ENCODE results near the gene S100A5.

Gene S100A5

DNA sequence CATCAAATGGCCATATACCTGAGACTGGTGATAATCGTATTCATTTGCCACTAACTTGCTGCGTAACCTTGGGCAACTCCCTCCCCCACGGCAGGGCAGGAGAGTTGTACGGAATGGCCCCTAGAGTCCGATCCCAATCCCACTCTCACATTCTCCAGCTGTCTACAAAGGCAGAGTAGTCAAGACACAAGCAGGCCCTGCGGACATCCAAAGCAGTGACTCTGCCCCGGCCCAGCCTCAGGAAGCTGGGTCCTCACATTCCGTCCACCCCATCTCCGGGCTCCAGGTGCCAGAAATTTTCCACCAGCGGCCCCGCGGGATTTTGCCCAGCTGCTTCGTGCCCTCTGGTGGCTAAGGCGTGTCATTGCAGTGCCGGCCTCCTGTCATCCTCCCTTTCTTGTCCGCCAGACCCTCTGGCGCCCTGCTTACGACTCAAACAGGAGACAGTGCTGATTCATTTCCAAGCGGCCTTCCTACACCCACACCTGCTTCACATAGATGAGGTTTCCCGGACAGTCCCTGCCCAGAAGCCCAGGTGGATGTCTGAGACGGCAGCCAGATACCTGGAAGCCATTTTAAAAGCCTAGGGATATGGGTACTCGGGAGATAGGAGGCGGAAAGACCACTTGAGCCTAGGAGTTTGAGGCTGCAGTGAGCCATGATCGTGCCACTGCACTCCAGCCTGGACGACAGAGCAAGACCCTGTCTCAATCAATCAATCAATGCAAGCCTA is 27.8 kb upstream of the S100A5 start:
- in situ Hi-C loops (cut with MboI; ENCODE audit: low sequenced_read_pairs), result loop anchor here (5.0 to 10.0 kb wide), 2 partner anchors 36 to 54 kb away; no protein-coding TSS in a partner anchor

GRCh38 chr1:153567621-153568366 is 27.1 kb upstream of the S100A5 start:
- in situ Hi-C loops (cut with MboI; ENCODE audit: low sequenced_read_pairs), result loop anchor here (5.0 to 10.0 kb wide), 2 partner anchors 35 to 53 kb away; no protein-coding TSS in a partner anchor

DNA sequence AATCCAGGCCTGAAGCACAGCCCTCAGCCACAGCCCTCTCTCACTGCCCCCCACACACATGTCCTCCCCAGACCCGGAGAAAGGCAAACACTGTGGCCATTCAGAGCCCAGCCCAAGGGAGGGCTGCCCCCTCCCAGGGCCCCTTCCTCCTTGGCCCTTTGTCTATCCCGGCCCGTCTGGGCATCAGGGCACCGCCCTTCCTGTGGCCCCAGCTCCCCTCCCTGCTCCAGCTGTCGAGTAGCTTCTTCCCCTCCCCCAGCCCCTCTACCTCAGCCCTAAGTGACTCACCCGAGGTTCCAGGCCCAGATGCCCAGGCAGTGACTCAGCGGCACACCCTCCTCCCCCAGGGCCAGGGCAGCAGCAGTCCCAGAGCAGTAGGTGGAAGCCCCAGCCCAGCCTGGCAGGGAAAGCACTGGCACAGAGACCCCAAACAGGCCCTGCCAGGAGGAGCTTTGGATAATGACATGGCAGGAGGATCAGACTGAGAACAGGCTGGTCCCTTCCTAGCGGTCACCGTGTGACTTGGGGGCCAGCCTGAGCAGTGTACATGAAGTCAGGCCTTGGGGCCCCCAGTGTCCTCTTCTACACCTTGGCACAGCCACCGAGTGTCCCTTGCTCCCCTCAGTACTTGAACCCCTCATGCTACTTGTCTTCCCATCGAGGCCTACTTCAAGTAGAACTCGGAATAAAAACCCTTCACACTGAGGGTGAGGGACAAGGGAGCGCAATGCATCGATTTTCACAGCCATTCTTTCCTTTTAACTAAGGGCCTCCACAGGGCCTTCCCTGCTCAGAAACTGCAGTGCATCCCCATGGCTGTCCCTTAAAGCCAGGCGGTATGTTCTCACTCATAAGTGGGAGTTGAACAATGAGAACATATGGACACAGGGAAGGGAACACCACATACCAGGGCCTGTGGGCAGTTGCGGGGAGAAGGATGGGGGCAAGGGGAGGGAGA is 26.0 kb upstream of the S100A5 start:
- in situ Hi-C loops (cut with MboI; ENCODE audit: low sequenced_read_pairs), result loop anchor here (5.0 to 10.0 kb wide), 2 partner anchors 34 to 52 kb away; no protein-coding TSS in a partner anchor

DNA sequence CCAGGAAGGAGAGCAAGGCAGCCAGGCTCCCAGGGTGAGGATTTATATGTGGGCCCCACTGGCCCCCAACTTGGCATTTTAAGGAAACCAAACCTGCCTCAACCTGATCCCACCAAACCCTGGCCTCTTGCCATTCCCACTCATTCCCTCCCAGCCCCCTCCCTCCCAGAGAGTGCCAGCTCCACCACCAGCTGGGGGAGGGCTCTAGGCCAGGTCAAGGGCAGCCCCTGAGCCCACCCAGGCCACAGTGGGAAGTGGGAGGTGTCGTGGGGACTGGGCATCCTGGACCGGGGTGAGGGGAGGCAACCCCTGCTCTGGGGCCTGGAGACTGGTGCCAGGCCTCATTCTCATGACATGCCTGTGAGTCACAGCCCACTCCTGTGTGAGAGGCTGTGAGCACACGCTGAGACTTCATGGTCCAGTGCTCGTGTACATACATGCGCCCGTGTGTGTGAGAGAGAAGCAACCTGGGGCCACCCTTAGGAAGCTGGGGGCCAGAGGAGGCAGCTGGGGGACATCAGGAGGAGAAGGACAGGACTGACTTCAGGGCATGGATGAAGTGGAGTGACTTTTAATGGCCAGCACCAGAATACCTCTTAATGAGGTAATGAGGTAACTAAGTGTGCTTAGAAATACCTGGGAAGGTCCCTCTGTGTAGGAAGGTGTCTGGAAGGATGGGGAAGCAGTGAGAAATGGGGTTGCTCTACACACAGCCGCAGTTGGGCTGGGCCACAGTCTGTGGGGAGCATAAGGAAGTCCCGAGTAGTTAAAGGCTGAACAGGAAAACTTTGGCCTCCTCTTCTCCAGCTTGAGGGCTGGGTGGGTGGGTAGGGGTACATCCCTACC is 25.0 kb upstream of the S100A5 start, which contains the start of gene S100A2:
Gene S100A2, minus strand, starts transcription at position 316 of the 846 bp plus-strand sequence. CDS start 1,967 bp downstream, outside the sequence.
- in situ Hi-C loops (cut with MboI; ENCODE audit: low sequenced_read_pairs), result loop anchor here (5.0 to 10.0 kb wide), 2 partner anchors 33 to 51 kb away; no protein-coding TSS in a partner anchor

DNA sequence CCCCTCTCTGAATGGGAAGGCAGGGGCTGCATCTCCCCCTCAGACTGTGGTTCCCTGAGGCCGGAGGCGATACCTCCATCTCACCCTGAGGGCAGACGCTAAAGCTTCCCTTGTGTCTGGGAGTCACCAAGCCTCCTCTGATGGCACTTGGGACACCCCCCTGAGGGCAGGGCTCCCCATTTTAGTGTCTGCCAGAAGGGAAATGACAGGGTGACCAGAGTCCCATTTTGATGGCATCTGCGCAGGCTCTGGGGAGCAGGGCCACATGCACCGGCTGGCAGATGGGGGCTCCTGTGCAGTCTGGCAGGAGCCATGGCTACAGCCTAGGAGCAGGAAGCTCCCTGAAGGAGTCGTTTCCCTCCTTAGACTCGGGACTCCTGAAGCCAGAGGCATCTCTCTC is 23.3 kb upstream of the S100A5 start:
- in situ Hi-C loops (cut with MboI; ENCODE audit: low sequenced_read_pairs), result loop anchor here (10.0 kb wide), 1 partner anchor 49 kb away; no protein-coding TSS in a partner anchor

GRCh38 chr1:153563483-153563901 is 22.8 kb upstream of the S100A5 start:
- in situ Hi-C loops (cut with MboI; ENCODE audit: low sequenced_read_pairs), result loop anchor here (10.0 kb wide), 1 partner anchor 49 kb away; no protein-coding TSS in a partner anchor

DNA sequence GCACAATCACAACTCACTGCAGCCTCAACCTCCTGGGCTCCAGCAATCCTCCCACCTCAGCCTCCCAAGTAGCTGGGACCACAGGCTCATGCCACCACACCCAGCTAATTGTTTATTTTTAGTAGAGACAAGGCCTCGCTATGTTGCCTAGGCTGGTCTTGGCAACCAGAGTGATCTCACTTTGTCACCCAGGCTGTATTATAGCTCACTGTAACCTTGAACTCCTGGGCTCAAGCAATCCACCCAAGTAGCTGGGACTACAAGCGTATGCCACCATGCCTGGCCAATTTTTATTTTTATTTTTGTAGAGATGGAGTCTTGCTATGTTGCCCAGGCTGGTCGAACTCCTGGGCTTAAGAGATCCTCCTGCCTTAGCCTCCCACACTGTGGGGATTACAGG is 21.3 kb upstream of the S100A5 start:
- in situ Hi-C loops (cut with MboI; ENCODE audit: low sequenced_read_pairs), result loop anchor here (10.0 kb wide), 1 partner anchor 47 kb away; no protein-coding TSS in a partner anchor

- in situ Hi-C loops (cut with MboI; ENCODE audit: low sequenced_read_pairs), result loop anchor here (10.0 kb wide), 1 partner anchor 47 kb away; no protein-coding TSS in a partner anchor
Measured at GRCh38 chr1:153561466-153561985, 20.8 kb upstream of the S100A5 start.

DNA sequence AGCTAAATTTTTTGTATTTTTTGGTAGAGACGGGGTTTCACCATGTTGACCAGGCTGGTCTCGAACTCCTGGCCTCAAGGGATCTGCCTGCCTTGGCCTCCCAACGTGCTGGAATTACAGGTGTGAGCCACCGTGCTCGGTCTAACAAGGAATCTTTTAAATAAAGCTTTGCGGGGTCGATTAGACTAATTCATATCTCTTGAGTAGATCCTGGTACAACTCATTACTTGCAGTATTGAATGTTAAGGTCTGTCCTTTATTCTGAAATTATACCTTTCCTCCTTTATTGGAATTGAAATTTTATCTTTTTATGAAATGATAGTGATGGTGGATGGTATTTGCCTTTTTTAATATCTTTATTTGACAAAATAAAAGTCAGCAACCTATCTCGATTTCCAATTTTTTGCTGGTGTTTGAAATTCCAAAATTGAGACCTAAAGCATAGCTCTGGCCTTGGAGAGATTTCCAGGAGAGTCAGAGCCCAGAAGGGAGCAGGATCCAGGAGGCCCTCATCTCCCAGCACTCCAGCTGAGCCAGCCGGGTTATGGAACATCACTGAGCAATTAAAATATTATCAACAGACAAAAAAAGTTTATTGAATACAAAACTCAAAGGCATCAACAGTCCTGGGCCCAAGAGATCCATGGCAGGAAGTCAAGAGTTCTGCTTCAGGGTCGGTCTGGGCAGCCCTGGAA is 20.2 kb upstream of the S100A5 start:
- in situ Hi-C loops (cut with MboI; ENCODE audit: low sequenced_read_pairs), result loop anchor here (10.0 kb wide), 1 partner anchor 46 kb away; no protein-coding TSS in a partner anchor

DNA sequence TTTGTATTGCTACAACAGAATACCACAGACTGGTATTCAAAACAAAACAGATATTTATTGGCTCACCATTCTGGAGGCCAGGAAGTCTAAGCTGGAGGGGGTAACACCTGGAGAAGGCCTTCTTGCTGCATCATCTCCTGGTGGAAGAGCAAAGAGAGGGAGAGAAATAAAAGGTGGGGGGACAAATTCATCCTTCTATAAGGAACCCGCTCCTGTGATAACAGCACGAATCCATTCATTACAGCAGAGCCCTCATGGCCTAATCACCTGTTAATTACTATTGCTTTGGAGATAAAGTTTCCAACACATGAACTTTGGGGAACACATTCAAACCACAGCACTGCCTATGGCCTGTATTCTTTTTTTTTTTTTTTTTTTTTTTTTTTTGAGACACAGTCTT is 19.5 kb upstream of the S100A5 start:
- in situ Hi-C loops (cut with MboI; ENCODE audit: low sequenced_read_pairs), result loop anchor here (10.0 kb wide), 1 partner anchor 45 kb away; no protein-coding TSS in a partner anchor

DNA sequence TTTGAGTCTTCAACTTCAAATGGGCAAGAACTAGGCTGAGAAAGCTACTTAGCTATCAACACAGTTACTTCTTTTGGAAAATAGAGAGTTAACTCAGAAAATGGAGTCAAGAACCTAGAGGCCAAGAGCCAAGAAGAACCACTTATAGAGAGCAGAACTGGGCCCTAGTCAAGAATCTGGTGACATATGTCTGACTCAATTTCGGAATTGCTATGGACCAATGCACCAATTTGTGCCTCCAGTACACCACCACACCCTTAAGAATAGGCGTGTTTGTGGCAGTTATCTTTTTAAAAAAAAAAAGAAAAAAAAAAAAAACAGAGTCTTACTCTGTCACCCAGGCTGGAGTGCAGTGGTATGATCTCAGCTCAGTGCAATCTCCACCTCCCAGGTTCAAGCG is 17.1 kb upstream of the S100A5 start:
- in situ Hi-C loops (cut with MboI; ENCODE audit: low sequenced_read_pairs), result no loop called here

- in situ Hi-C loops (cut with MboI; ENCODE audit: low sequenced_read_pairs), result no loop called here
Measured at GRCh38 chr1:153556348-153556747, 15.6 kb upstream of the S100A5 start.

DNA sequence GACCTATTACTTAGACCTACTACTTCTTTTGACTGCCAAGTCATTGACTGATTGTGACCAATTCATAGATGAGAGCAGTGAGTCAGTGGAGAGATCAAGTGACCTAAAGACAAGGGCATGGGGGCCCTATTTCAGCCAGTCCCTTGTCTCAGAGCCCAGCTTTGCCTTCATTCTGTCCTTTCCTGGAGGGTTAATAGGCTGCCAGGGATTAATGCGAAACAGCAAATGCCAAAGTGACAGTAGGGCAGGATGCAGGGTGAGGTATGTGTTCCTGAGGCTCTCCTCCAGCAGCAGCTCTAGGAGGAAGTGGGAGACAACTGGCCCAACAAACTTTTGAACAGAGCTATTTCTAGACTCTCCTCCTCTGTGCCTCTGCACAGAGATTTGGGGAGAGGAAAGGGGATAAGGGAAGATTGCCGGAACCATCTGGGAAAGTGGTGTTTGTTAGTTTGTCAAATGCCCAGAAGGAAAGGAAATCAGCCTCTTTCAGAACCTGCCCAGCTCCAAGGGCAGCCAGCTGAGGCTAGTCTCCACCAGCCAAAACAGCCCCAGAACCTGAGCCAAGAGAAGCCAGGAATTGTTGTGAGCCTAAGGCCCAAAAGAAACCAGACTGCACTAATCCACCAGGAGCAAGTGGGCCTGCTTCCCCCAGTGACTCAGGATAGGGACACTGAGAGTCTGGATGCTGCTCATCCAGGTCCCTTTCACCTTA is 13.3 kb upstream of the S100A5 start:
- in situ Hi-C loops (cut with MboI; ENCODE audit: low sequenced_read_pairs), result no loop called here

GRCh38 chr1:153553096-153553495 is 12.4 kb upstream of the S100A5 start:
- in situ Hi-C loops (cut with MboI; ENCODE audit: low sequenced_read_pairs), result no loop called here

GRCh38 chr1:153552335-153552734 is 11.6 kb upstream of the S100A5 start:
- in situ Hi-C loops (cut with MboI; ENCODE audit: low sequenced_read_pairs), result no loop called here

- in situ Hi-C loops (cut with MboI; ENCODE audit: low sequenced_read_pairs), result no loop called here
Measured at GRCh38 chr1:153550827-153551500, 10.2 kb upstream of the S100A5 start.

DNA sequence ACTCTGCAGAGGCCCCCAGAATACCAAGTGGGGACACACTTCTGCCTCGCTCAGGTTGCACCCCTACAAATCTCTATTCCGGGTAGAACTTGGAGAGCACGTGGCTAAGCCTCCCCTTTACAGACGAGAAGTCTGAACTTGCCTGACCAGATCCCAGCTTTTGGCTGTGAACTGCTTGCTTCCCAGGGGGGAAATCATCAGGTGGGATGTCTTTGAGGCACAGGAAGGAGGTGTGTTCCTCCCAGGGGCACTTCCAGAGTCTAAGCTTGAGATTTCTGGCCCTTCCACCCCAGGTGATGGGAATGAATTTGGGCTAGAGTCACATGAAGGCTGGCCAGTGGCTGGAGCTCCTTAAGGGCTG is 9.6 kb upstream of the S100A5 start:
- in situ Hi-C loops (cut with MboI; ENCODE audit: low sequenced_read_pairs), result no loop called here

Data from HL-60/S4 (cell line).